Measurements from ENCODE around the gene GRAP2.

DNA sequence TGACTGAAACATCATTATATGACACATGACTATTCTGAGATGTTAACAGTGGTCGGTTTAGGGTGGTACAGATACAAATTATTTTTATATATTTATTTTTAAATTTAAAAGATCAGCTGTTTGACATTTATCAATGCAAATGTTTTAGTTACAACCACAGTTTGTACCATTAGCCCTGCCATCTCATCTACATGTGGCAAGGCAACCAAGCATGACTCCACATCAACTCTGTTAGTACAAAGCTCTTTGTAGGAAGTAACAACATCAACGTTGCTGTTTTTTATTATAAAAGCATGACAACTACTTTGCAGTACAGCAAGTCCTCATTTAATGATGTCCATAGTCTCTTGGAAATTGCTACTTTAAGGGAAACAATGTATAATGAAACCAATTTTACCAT is 48.1 kb upstream of the GRAP2 start:
- TF ChIP-seq, protein P1, sequence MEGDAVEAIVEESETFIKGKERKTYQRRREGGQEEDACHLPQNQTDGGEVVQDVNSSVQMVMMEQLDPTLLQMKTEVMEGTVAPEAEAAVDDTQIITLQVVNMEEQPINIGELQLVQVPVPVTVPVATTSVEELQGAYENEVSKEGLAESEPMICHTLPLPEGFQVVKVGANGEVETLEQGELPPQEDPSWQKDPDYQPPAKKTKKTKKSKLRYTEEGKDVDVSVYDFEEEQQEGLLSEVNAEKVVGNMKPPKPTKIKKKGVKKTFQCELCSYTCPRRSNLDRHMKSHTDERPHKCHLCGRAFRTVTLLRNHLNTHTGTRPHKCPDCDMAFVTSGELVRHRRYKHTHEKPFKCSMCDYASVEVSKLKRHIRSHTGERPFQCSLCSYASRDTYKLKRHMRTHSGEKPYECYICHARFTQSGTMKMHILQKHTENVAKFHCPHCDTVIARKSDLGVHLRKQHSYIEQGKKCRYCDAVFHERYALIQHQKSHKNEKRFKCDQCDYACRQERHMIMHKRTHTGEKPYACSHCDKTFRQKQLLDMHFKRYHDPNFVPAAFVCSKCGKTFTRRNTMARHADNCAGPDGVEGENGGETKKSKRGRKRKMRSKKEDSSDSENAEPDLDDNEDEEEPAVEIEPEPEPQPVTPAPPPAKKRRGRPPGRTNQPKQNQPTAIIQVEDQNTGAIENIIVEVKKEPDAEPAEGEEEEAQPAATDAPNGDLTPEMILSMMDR (IDR thresholded peaks at IDR 0.05), result no peak
- TF ChIP-seq POLR2AphosphoS5 (IDR thresholded peaks at IDR 0.05), result no peak
- no peak for TF ChIP-seq EP300 (IDR thresholded peaks at IDR 0.05)
